ENCODE data around the gene TNNI3. TPM values are rescaled to one million over a fixed set of nuclear protein-coding genes. Genes with fewer than 3 reads are reported as not detected.

Gene TNNI3
- total and polyA plus RNA-seq, 9 of the 15 experiments (the other 6 are each of a cell fraction or from before 2014, with no cell fraction given), result 4.7 to 158 (median 42.0) TPM

GRCh38 chr19:55116232-55116858 is 41.2 kb downstream of the TNNI3 start (continued):
- TF ChIP-seq, protein P1, sequence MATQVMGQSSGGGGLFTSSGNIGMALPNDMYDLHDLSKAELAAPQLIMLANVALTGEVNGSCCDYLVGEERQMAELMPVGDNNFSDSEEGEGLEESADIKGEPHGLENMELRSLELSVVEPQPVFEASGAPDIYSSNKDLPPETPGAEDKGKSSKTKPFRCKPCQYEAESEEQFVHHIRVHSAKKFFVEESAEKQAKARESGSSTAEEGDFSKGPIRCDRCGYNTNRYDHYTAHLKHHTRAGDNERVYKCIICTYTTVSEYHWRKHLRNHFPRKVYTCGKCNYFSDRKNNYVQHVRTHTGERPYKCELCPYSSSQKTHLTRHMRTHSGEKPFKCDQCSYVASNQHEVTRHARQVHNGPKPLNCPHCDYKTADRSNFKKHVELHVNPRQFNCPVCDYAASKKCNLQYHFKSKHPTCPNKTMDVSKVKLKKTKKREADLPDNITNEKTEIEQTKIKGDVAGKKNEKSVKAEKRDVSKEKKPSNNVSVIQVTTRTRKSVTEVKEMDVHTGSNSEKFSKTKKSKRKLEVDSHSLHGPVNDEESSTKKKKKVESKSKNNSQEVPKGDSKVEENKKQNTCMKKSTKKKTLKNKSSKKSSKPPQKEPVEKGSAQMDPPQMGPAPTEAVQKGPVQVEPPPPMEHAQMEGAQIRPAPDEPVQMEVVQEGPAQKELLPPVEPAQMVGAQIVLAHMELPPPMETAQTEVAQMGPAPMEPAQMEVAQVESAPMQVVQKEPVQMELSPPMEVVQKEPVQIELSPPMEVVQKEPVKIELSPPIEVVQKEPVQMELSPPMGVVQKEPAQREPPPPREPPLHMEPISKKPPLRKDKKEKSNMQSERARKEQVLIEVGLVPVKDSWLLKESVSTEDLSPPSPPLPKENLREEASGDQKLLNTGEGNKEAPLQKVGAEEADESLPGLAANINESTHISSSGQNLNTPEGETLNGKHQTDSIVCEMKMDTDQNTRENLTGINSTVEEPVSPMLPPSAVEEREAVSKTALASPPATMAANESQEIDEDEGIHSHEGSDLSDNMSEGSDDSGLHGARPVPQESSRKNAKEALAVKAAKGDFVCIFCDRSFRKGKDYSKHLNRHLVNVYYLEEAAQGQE (IDR thresholded peaks at IDR 0.05; ENCODE audit: borderline replicate concordance), result peak; percentile 42
- TF ChIP-seq, protein P1 (CRISPR knock-in tag; IDR thresholded peaks at IDR 0.05; ENCODE audit: low read depth), result no peak
- no peak for TF ChIP-seq PML (IDR thresholded peaks at IDR 0.05; ENCODE audit: low read length)
- no peak for TF ChIP-seq TEAD2 (tag; IDR thresholded peaks at IDR 0.05)
- no peak for TF ChIP-seq ZNF76 (CRISPR knock-in tag; IDR thresholded peaks at IDR 0.05; ENCODE audit: borderline replicate concordance)
- TF ChIP-seq NRF1 (conservative IDR thresholded peaks at IDR 0.05 in 1 of 2, IDR thresholded peaks at IDR 0.05 in 1 of 2), result peak; percentile 28 to 52; a peak in 3 of 4 replicates
- no peak for TF ChIP-seq POU5F1 (IDR thresholded peaks at IDR 0.05; ENCODE audit: borderline replicate concordance, low read depth, low read length, partially characterized antibody)
- no peak for TF ChIP-seq ZBTB7A (IDR thresholded peaks at IDR 0.05; ENCODE audit: borderline replicate concordance, control insufficient read depth, low read depth, low read length)
- TF ChIP-seq U2AF1 (optimal IDR thresholded peaks at IDR 0.05; ENCODE audit: low read depth, low read length), result no peak
- TF ChIP-seq, protein P2, sequence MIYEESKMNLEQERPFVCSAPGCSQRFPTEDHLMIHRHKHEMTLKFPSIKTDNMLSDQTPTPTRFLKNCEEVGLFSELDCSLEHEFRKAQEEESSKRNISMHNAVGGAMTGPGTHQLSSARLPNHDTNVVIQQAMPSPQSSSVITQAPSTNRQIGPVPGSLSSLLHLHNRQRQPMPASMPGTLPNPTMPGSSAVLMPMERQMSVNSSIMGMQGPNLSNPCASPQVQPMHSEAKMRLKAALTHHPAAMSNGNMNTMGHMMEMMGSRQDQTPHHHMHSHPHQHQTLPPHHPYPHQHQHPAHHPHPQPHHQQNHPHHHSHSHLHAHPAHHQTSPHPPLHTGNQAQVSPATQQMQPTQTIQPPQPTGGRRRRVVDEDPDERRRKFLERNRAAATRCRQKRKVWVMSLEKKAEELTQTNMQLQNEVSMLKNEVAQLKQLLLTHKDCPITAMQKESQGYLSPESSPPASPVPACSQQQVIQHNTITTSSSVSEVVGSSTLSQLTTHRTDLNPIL (CRISPR knock-in tag; IDR thresholded peaks at IDR 0.05), result no peak
- TF ChIP-seq CC2D1A (IDR thresholded peaks at IDR 0.05), result no peak
- TF ChIP-seq EHMT2 (IDR thresholded peaks at IDR 0.05), result no peak
- peak; percentile 56 for TF ChIP-seq CBFA2T2 (conservative IDR thresholded peaks at IDR 0.05)
- no peak for TF ChIP-seq BRCA1 (IDR thresholded peaks at IDR 0.05)
- no peak for TF ChIP-seq BRCA1 (CRISPR knock-in tag; IDR thresholded peaks at IDR 0.05)
- no peak for TF ChIP-seq YY1 (IDR thresholded peaks at IDR 0.05; ENCODE audit: borderline replicate concordance in 1 of 3, control insufficient read depth in 1 of 3, extremely low read depth in 1 of 3, insufficient read depth in 3 of 3, insufficient read length in 1 of 3, insufficient replicate concordance in 2 of 3, low read depth in 1 of 3, low read length in 2 of 3)
- TF ChIP-seq FOXK2 (conservative IDR thresholded peaks at IDR 0.05 in 1 of 2, IDR thresholded peaks at IDR 0.05 in 1 of 2; ENCODE audit: low read depth in 2 of 2), result 0 out of 4 replicates have a peak, but pooled peaks of 1 of the 2 experiments have one; percentile 19
- no peak for TF ChIP-seq COPS2 (conservative IDR thresholded peaks at IDR 0.05)
